ENCODE data around the gene FUCA1.

DNA sequence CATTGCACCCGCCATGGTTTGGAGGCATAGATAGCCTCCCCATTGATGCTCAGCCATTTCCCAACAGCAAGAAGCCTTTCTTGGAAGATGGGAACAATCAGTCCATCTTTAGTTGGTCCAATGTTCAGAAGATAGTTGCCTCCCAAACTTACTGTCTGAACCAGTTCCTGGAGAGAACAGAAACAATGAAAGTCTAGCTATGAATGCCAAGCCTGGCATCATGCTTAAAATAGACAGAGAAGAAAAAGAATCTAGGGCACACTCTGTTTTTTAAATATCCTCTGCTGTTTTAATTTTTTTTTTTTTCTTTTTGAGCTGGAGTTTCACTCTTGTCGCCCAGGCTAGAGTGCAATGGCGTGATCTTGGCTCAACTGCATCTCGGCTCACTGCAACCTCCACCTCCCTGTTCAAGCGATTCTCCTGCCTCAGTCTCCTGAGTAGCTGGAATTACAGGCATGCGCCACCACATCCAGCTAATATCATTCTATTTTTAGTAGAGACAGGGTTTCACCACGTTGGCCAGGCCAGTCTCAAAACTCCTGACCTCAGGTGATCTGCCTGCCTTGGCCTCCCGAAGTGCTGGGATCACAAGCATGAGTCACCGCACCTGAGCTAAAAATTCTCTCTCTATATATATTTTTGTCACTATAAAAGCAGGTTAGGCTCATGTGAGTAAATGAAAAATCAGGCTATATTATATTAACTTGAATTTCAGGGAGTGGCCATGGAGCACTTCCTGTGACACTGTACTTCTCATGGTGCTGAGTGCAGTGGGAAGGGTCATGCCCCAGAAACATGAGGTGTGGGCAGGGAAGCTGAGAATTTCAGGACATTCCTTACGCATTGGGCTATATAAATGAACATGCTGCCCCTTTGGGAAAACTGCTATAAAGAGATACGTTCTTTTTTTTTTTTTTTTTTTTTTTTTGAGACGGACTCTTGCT, 19.1 kb downstream of the FUCA1 start:
- no peak for TF ChIP-seq CSDC2 (CRISPR knock-in tag; IDR thresholded peaks at IDR 0.05)
- TF ChIP-seq, protein P1, sequence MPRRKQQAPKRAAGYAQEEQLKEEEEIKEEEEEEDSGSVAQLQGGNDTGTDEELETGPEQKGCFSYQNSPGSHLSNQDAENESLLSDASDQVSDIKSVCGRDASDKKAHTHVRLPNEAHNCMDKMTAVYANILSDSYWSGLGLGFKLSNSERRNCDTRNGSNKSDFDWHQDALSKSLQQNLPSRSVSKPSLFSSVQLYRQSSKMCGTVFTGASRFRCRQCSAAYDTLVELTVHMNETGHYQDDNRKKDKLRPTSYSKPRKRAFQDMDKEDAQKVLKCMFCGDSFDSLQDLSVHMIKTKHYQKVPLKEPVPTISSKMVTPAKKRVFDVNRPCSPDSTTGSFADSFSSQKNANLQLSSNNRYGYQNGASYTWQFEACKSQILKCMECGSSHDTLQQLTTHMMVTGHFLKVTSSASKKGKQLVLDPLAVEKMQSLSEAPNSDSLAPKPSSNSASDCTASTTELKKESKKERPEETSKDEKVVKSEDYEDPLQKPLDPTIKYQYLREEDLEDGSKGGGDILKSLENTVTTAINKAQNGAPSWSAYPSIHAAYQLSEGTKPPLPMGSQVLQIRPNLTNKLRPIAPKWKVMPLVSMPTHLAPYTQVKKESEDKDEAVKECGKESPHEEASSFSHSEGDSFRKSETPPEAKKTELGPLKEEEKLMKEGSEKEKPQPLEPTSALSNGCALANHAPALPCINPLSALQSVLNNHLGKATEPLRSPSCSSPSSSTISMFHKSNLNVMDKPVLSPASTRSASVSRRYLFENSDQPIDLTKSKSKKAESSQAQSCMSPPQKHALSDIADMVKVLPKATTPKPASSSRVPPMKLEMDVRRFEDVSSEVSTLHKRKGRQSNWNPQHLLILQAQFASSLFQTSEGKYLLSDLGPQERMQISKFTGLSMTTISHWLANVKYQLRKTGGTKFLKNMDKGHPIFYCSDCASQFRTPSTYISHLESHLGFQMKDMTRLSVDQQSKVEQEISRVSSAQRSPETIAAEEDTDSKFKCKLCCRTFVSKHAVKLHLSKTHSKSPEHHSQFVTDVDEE (CRISPR knock-in tag; IDR thresholded peaks at IDR 0.05) = no peak
